HUES48 (cell line): Measurements from ENCODE around the gene VSIG10L.

Source experiments
- H3K27ac ChIP-seq: one replicate; pipeline ENCODE4 v1.7.0; 2013; ENCODE audit warnings: low read depth, low read length, inconsistent platforms
- H3K27me3 ChIP-seq: 2 replicates; pipeline ENCODE4 v1.6.1; 2013; ENCODE audit warnings: mild to moderate bottlenecking, low read length; ENCODE audit not compliant: control insufficient read depth, insufficient read depth
- H3K36me3 ChIP-seq: 2 replicates; pipeline ENCODE4 v1.6.1; 2013; ENCODE audit warnings: low read length; ENCODE audit not compliant: control insufficient read depth, insufficient read depth
- H3K4me1 ChIP-seq: 2 replicates; pipeline ENCODE4 v1.6.1; 2013; ENCODE audit warnings: mild to moderate bottlenecking, low read length; ENCODE audit not compliant: control insufficient read depth, insufficient read depth
- H3K4me3 ChIP-seq: 2 replicates; pipeline ENCODE4 v1.5.1; 2013; ENCODE audit warnings: mild to moderate bottlenecking, low read depth, low read length
- H3K9ac ChIP-seq: 2 replicates; pipeline ENCODE4 v1.6.1; 2013; ENCODE audit warnings: mild to moderate bottlenecking, low read depth, low read length, moderate library complexity
- H3K9me3 ChIP-seq: 2 replicates; pipeline ENCODE4 v1.6.1; 2013; ENCODE audit warnings: low read length; ENCODE audit not compliant: control insufficient read depth, insufficient read depth

The VSIG10L gene

GRCh38 chr19:51341976-51342580 is at the start of gene VSIG10L:
Gene VSIG10L, minus strand, starts transcription at chr19:51342139. Its CDS starts 15 bp downstream, at chr19:51342124.
- Histone ChIP-seq H3K36me3 (peaks cover 8% of the 10 kb centered on the region), H3K27ac (no peak within 1 kb of the TSS), H3K9me3 (no peaks in the 10 kb centered on the region), H3K27me3 (peaks cover 20% of the 10 kb centered on the region), H3K4me1 (peaks cover 21% of the 10 kb centered on the region), H3K4me3 (no peak within 1 kb of the TSS; the same call in 1 of the 2 replicates), H3K9ac (no peak within 1 kb of the TSS)

GRCh38 chr19:51391073-51391611 is 49.2 kb upstream of the VSIG10L start:
- H3K9ac ChIP-seq = no peak overlapping the region
- H3K9me3 ChIP-seq = no peaks in the 10 kb centered on the region
- no peaks in the 10 kb centered on the region for H3K27me3 ChIP-seq
- peaks cover 8% of the 10 kb centered on the region; the same call in 1 of the 2 replicates for H3K4me1 ChIP-seq
- H3K27ac ChIP-seq = no peak overlapping the region
- H3K4me3 ChIP-seq = no peak overlapping the region; the same call in 1 of the 2 replicates
- no peaks in the 10 kb centered on the region for H3K36me3 ChIP-seq

GRCh38 chr19:51389143-51389542 is 47.2 kb upstream of the VSIG10L start:
- H3K9me3 ChIP-seq = no peaks in the 10 kb centered on the region
- H3K27me3 ChIP-seq = no peaks in the 10 kb centered on the region
- peaks cover 8% of the 10 kb centered on the region; the same call in 1 of the 2 replicates for H3K4me1 ChIP-seq
- no peak overlapping the region for H3K4me3 ChIP-seq
- no peak overlapping the region for H3K27ac ChIP-seq
- no peaks in the 10 kb centered on the region for H3K36me3 ChIP-seq
- no peak overlapping the region for H3K9ac ChIP-seq

GRCh38 chr19:51387924-51388389 is 46.0 kb upstream of the VSIG10L start, which contains the start of gene LIM2:
Gene LIM2, minus strand, starts transcription at chr19:51387974. Its CDS starts 531 bp downstream, at chr19:51387443.
- Histone ChIP-seq H3K9ac (no peak within 1 kb of the TSS), H3K27ac (no peak within 1 kb of the TSS), H3K36me3 (no peaks in the 10 kb centered on the region)

GRCh38 chr19:51386882-51387520 is 45.1 kb upstream of the VSIG10L start:
- no peak overlapping the region for H3K9ac ChIP-seq
- H3K4me1 ChIP-seq = peaks cover 8% of the 10 kb centered on the region; the same call in 1 of the 2 replicates
- H3K4me3 ChIP-seq = no peak overlapping the region
- H3K36me3 ChIP-seq = no peaks in the 10 kb centered on the region
- H3K9me3 ChIP-seq = no peaks in the 10 kb centered on the region; the same call in 1 of the 2 replicates
- no peak overlapping the region for H3K27ac ChIP-seq
- H3K27me3 ChIP-seq = no peaks in the 10 kb centered on the region

More at GRCh38 chr19:51387924-51388389, 46.0 kb upstream of the VSIG10L start, which contains the start of gene LIM2:
- Histone ChIP-seq H3K27me3 (no peaks in the 10 kb centered on the region), H3K9me3 (no peaks in the 10 kb centered on the region), H3K4me1 (peaks cover 8% of the 10 kb centered on the region; the same call in 1 of the 2 replicates), H3K4me3 (no peak within 1 kb of the TSS)

- Histone ChIP-seq H3K36me3 (no peaks in the 10 kb centered on the region), H3K9me3 (peaks cover 5% of the 10 kb centered on the region; the same call in 1 of the 2 replicates), H3K9ac (no peak overlapping the region), H3K4me1 (no peaks in the 10 kb centered on the region), H3K4me3 (no peak overlapping the region), H3K27ac (no peak overlapping the region), H3K27me3 (no peaks in the 10 kb centered on the region)
Observed at GRCh38 chr19:51382004-51382403, 40.1 kb upstream of the VSIG10L start.

GRCh38 chr19:51380379-51380778 is 38.4 kb upstream of the VSIG10L start:
- no peak overlapping the region for H3K27ac ChIP-seq

GRCh38 chr19:51377422-51377821 is 35.5 kb upstream of the VSIG10L start:
- Histone ChIP-seq H3K36me3 (no peaks in the 10 kb centered on the region), H3K4me1 (no peaks in the 10 kb centered on the region), H3K27me3 (no peaks in the 10 kb centered on the region), H3K9me3 (peaks cover 5% of the 10 kb centered on the region; the same call in 1 of the 2 replicates), H3K27ac (no peak overlapping the region), H3K9ac (no peak overlapping the region), H3K4me3 (no peak overlapping the region)

More at GRCh38 chr19:51380379-51380778, 38.4 kb upstream of the VSIG10L start:
- Histone ChIP-seq H3K27me3 (no peaks in the 10 kb centered on the region), H3K36me3 (no peaks in the 10 kb centered on the region), H3K9me3 (peaks cover 5% of the 10 kb centered on the region; the same call in 1 of the 2 replicates), H3K9ac (no peak overlapping the region), H3K4me1 (no peaks in the 10 kb centered on the region), H3K4me3 (no peak overlapping the region)

GRCh38 chr19:51375504-51376221 is 33.7 kb upstream of the VSIG10L start:
- no peaks in the 10 kb centered on the region for H3K27me3 ChIP-seq
- H3K36me3 ChIP-seq = no peaks in the 10 kb centered on the region
- H3K4me1 ChIP-seq = no peaks in the 10 kb centered on the region
- no peak overlapping the region for H3K9ac ChIP-seq
- no peak overlapping the region for H3K4me3 ChIP-seq
- H3K9me3 ChIP-seq = no peaks in the 10 kb centered on the region
- H3K27ac ChIP-seq = no peak overlapping the region

- no peaks in the 10 kb centered on the region for H3K9me3 ChIP-seq
- H3K4me3 ChIP-seq = no peak within 1 kb of the TSS
- H3K9ac ChIP-seq = no peak within 1 kb of the TSS
- H3K27ac ChIP-seq = no peak within 1 kb of the TSS
- no peaks in the 10 kb centered on the region for H3K27me3 ChIP-seq
- no peaks in the 10 kb centered on the region for H3K36me3 ChIP-seq
- H3K4me1 ChIP-seq = peaks cover 7% of the 10 kb centered on the region; the same call in 1 of the 2 replicates
Observed at GRCh38 chr19:51372649-51373504, 30.9 kb upstream of the VSIG10L start, which contains the start of gene NKG7. Gene NKG7, minus strand, starts transcription at chr19:51372654. Its CDS starts 119 bp downstream, at chr19:51372535.
